ENCODE results near the gene GABARAP. TPM values are rescaled to one million over a fixed set of nuclear protein-coding genes. Genes with fewer than 3 reads are reported as not detected.

Gene GABARAP
- total and polyA plus RNA-seq, 2 of the 13 experiments (the other 11 are each of a cell fraction or from before 2014, with no cell fraction given) = 161 to 310 TPM

DNA sequence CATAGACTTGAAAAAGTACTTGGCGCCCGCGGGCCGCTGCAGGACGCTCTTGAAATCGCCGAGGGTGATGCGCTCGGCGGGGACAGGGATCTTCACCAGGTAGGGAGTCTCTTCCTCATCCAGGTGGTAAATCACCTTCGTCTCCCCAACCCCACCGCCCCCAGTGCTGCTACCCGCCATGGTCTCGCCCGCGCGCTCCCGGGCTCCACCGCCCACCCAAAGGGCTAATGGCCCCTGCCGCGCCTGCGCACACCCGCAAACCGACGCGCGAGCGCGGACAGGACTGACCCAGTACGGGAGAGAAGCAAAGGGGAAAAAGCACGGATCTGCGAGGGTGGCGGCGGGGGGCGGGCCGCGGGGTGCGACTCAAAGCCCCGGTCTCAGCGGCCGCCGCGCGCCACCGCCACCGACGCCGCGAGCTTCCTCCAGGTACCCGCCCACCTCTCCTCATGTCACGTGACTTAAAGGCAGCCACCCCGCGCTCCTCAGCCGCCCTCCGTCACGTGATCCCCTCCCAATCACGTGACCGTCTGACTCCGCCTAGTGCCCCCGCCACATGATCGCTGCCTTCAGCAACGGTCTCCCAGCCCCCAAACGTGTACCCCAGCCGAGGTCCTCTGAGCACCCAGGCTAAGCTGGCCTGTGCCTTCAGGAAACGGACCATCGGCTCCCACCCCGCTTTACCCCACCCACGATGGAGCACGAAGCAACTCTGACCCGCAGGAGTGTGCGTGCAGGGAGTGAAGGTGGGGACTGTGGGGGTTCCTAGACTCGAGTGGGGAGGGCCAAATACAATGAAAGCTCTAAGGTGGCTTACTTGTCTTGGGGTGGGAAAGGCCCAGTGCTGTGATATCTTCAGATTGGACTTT, 7.9 kb downstream of the GABARAP start, which contains the start of gene DVL2 (continued):
- TF ChIP-seq ZNF644 (CRISPR knock-in tag; IDR thresholded peaks at IDR 0.05; ENCODE audit: low read depth) = no peak
- TF ChIP-seq YEATS2 (CRISPR knock-in tag; IDR thresholded peaks at IDR 0.05; ENCODE audit: borderline replicate concordance) = peak; percentile 94
- no peak for TF ChIP-seq ZNF382 (CRISPR knock-in tag; IDR thresholded peaks at IDR 0.05; ENCODE audit: borderline replicate concordance)
- TF ChIP-seq, protein P1, sequence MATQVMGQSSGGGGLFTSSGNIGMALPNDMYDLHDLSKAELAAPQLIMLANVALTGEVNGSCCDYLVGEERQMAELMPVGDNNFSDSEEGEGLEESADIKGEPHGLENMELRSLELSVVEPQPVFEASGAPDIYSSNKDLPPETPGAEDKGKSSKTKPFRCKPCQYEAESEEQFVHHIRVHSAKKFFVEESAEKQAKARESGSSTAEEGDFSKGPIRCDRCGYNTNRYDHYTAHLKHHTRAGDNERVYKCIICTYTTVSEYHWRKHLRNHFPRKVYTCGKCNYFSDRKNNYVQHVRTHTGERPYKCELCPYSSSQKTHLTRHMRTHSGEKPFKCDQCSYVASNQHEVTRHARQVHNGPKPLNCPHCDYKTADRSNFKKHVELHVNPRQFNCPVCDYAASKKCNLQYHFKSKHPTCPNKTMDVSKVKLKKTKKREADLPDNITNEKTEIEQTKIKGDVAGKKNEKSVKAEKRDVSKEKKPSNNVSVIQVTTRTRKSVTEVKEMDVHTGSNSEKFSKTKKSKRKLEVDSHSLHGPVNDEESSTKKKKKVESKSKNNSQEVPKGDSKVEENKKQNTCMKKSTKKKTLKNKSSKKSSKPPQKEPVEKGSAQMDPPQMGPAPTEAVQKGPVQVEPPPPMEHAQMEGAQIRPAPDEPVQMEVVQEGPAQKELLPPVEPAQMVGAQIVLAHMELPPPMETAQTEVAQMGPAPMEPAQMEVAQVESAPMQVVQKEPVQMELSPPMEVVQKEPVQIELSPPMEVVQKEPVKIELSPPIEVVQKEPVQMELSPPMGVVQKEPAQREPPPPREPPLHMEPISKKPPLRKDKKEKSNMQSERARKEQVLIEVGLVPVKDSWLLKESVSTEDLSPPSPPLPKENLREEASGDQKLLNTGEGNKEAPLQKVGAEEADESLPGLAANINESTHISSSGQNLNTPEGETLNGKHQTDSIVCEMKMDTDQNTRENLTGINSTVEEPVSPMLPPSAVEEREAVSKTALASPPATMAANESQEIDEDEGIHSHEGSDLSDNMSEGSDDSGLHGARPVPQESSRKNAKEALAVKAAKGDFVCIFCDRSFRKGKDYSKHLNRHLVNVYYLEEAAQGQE (IDR thresholded peaks at IDR 0.05; ENCODE audit: borderline replicate concordance in 1 of 2, low read depth in 1 of 2, low read length in 2 of 2) = no peak
- TF ChIP-seq ARNT2 (CRISPR knock-in tag; IDR thresholded peaks at IDR 0.05; ENCODE audit: low read depth) = no peak; the same call in 1 of the 2 replicates
- TF ChIP-seq ZEB1 (IDR thresholded peaks at IDR 0.05; ENCODE audit: insufficient replicate concordance, low read depth) = no peak
- 0 out of 4 replicates have a peak, but pooled peaks of 1 of the 2 experiments have one; percentile 28 for TF ChIP-seq NR2F1 (CRISPR knock-in tag; IDR thresholded peaks at IDR 0.05)
- TF ChIP-seq, protein P2, sequence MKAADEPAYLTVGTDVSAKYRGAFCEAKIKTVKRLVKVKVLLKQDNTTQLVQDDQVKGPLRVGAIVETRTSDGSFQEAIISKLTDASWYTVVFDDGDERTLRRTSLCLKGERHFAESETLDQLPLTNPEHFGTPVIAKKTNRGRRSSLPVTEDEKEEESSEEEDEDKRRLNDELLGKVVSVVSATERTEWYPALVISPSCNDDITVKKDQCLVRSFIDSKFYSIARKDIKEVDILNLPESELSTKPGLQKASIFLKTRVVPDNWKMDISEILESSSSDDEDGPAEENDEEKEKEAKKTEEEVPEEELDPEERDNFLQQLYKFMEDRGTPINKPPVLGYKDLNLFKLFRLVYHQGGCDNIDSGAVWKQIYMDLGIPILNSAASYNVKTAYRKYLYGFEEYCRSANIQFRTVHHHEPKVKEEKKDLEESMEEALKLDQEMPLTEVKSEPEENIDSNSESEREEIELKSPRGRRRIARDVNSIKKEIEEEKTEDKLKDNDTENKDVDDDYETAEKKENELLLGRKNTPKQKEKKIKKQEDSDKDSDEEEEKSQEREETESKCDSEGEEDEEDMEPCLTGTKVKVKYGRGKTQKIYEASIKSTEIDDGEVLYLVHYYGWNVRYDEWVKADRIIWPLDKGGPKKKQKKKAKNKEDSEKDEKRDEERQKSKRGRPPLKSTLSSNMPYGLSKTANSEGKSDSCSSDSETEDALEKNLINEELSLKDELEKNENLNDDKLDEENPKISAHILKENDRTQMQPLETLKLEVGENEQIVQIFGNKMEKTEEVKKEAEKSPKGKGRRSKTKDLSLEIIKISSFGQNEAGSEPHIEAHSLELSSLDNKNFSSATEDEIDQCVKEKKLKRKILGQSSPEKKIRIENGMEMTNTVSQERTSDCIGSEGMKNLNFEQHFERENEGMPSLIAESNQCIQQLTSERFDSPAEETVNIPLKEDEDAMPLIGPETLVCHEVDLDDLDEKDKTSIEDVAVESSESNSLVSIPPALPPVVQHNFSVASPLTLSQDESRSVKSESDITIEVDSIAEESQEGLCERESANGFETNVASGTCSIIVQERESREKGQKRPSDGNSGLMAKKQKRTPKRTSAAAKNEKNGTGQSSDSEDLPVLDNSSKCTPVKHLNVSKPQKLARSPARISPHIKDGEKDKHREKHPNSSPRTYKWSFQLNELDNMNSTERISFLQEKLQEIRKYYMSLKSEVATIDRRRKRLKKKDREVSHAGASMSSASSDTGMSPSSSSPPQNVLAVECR (CRISPR knock-in tag; IDR thresholded peaks at IDR 0.05; ENCODE audit: borderline replicate concordance) = peak; percentile 96
- TF ChIP-seq KLF9 (CRISPR knock-in tag; IDR thresholded peaks at IDR 0.05; ENCODE audit: low read depth) = peak; percentile 73; the same call in 1 of the 2 replicates
- TF ChIP-seq, protein P3, sequence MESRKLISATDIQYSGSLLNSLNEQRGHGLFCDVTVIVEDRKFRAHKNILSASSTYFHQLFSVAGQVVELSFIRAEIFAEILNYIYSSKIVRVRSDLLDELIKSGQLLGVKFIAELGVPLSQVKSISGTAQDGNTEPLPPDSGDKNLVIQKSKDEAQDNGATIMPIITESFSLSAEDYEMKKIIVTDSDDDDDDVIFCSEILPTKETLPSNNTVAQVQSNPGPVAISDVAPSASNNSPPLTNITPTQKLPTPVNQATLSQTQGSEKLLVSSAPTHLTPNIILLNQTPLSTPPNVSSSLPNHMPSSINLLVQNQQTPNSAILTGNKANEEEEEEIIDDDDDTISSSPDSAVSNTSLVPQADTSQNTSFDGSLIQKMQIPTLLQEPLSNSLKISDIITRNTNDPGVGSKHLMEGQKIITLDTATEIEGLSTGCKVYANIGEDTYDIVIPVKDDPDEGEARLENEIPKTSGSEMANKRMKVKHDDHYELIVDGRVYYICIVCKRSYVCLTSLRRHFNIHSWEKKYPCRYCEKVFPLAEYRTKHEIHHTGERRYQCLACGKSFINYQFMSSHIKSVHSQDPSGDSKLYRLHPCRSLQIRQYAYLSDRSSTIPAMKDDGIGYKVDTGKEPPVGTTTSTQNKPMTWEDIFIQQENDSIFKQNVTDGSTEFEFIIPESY (CRISPR knock-in tag; IDR thresholded peaks at IDR 0.05) = peak; percentile 51; the same call in 1 of the 2 replicates
- TF ChIP-seq, protein P4, sequence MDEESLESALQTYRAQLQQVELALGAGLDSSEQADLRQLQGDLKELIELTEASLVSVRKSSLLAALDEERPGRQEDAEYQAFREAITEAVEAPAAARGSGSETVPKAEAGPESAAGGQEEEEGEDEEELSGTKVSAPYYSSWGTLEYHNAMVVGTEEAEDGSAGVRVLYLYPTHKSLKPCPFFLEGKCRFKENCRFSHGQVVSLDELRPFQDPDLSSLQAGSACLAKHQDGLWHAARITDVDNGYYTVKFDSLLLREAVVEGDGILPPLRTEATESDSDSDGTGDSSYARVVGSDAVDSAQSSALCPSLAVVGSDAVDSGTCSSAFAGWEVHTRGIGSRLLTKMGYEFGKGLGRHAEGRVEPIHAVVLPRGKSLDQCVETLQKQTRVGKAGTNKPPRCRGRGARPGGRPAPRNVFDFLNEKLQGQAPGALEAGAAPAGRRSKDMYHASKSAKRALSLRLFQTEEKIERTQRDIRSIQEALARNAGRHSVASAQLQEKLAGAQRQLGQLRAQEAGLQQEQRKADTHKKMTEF (CRISPR knock-in tag; IDR thresholded peaks at IDR 0.05) = peak; percentile 90
- no peak for TF ChIP-seq TEAD2 (CRISPR knock-in tag; IDR thresholded peaks at IDR 0.05)
- TF ChIP-seq, protein P5, sequence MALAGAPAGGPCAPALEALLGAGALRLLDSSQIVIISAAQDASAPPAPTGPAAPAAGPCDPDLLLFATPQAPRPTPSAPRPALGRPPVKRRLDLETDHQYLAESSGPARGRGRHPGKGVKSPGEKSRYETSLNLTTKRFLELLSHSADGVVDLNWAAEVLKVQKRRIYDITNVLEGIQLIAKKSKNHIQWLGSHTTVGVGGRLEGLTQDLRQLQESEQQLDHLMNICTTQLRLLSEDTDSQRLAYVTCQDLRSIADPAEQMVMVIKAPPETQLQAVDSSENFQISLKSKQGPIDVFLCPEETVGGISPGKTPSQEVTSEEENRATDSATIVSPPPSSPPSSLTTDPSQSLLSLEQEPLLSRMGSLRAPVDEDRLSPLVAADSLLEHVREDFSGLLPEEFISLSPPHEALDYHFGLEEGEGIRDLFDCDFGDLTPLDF (CRISPR knock-in tag; IDR thresholded peaks at IDR 0.05) = peak; percentile 89
- no peak for TF ChIP-seq ZMYM3 (CRISPR knock-in tag; IDR thresholded peaks at IDR 0.05)
